ENCODE data around the gene CPE.

DNA sequence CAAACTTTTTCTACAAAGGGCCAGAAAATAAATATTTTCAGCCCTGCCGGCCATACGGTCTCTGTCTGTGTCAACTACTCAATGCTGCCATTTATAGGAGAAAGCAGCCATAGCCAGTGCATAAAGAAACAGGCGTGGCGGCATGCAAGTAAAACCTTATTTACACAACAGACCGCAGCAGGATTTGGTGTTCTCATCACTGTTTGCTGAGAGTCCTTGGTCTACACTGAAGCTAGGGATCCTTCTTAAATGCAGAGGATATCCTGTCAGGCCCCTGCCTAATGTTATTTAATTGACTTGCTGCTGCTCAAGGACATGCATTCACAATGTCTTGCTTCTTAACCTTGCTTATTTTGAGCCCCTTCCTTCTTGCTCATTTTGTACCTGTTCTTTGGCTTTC, 54.7 kb downstream of the CPE start:
- no peak for TF ChIP-seq POLR2AphosphoS5 (IDR thresholded peaks at IDR 0.05)
- TF ChIP-seq, protein P1, sequence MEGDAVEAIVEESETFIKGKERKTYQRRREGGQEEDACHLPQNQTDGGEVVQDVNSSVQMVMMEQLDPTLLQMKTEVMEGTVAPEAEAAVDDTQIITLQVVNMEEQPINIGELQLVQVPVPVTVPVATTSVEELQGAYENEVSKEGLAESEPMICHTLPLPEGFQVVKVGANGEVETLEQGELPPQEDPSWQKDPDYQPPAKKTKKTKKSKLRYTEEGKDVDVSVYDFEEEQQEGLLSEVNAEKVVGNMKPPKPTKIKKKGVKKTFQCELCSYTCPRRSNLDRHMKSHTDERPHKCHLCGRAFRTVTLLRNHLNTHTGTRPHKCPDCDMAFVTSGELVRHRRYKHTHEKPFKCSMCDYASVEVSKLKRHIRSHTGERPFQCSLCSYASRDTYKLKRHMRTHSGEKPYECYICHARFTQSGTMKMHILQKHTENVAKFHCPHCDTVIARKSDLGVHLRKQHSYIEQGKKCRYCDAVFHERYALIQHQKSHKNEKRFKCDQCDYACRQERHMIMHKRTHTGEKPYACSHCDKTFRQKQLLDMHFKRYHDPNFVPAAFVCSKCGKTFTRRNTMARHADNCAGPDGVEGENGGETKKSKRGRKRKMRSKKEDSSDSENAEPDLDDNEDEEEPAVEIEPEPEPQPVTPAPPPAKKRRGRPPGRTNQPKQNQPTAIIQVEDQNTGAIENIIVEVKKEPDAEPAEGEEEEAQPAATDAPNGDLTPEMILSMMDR (IDR thresholded peaks at IDR 0.05), result no peak
